HEK293 (cell line): ENCODE measurements around the gene ATP5F1A.

Source experiments
- CTCF ChIA-PET: fragments of 350-600 bp; formaldehyde crosslinking; extraction: SDS; loops from one replicate; lab custom pipeline; 2021; ENCODE audit warnings: antibody characterized with exemption; lab: Yijun Ruan, JAX
- POLR2A ChIA-PET: fragments of 300-600 bp; formaldehyde crosslinking; extraction: SDS; loops from one replicate; lab custom pipeline; 2020; ENCODE audit warnings: antibody characterized with exemption, inconsistent platforms; lab: Yijun Ruan, JAX
- H3K27ac ChIP-seq: fragments of 200-500 bp; sonication (Bioruptor generic); 2 replicates; pipeline ENCODE4 v1.5.1; 2014; ENCODE audit warnings: low read depth, low read length, control low read depth, inconsistent platforms; ENCODE audit errors: extremely low read depth
- H3K36me3 ChIP-seq, 2 experiments: fragments of 200-500 bp in 1 of 2; sonication (Bioruptor generic) in 1 of 2; 1 replicate in 1 of 2; 2 replicates in 1 of 2; pipeline ENCODE4 v1.5.1; 2014 to 2017; ENCODE audit warnings: inconsistent platforms in 2 of 2, low read length in 2 of 2; ENCODE audit not compliant: control insufficient read depth in 2 of 2, insufficient read depth in 1 of 2
- H3K4me1 ChIP-seq: fragments of 200-500 bp; sonication (Bioruptor generic); 2 replicates; pipeline ENCODE4 v1.5.1; 2014; ENCODE audit warnings: mild to moderate bottlenecking, low read length, inconsistent platforms; ENCODE audit not compliant: control insufficient read depth, insufficient read depth
- H3K4me3 ChIP-seq: 2 replicates; pipeline ENCODE4 v1.5.1; 2011; ENCODE audit warnings: low read depth, mild to moderate bottlenecking, control low read depth, low read length, moderate library complexity
- H3K9me3 ChIP-seq: fragments of 200-500 bp; sonication (Bioruptor generic); 2 replicates; pipeline ENCODE4 v1.5.1; 2014; ENCODE audit warnings: low read depth, low read length, inconsistent platforms; ENCODE audit not compliant: control insufficient read depth, insufficient read depth
- EGR2 ChIP-seq: fragments of 450-650 bp; formaldehyde crosslinking; IDR thresholded peaks from 2 replicates; pipeline ENCODE4 v1.5.1; 2016; ENCODE audit warnings: low read depth, missing biosample characterization, missing genetic modification characterization
- GLI4 ChIP-seq: fragments of 450-650 bp; formaldehyde crosslinking; IDR thresholded peaks from 2 replicates; pipeline ENCODE4 v1.5.1; 2016; ENCODE audit warnings: missing biosample characterization, missing genetic modification characterization
- KLF8 ChIP-seq: fragments of 450-650 bp; formaldehyde crosslinking; IDR thresholded peaks from 2 replicates; pipeline ENCODE4 v1.5.1; 2016; ENCODE audit warnings: missing biosample characterization, missing genetic modification characterization
- MEIS1 ChIP-seq: sonication (generic); formaldehyde crosslinking; IDR thresholded peaks from 2 replicates; pipeline ENCODE4 v1.8.1; 2022; ENCODE audit warnings: missing genetic modification reagents, mild to moderate bottlenecking, borderline replicate concordance
- MYNN ChIP-seq: fragments of 450-650 bp; formaldehyde crosslinking; IDR thresholded peaks from 2 replicates; pipeline ENCODE4 v1.5.1; 2016; ENCODE audit warnings: missing biosample characterization, missing genetic modification characterization, borderline replicate concordance
- OSR2 ChIP-seq: fragments of 450-650 bp; formaldehyde crosslinking; IDR thresholded peaks from 2 replicates; pipeline ENCODE4 v1.5.1; 2016; ENCODE audit warnings: missing biosample characterization, missing genetic modification characterization
- SCRT2 ChIP-seq: fragments of 450-650 bp; formaldehyde crosslinking; IDR thresholded peaks from 2 replicates; pipeline ENCODE4 v1.5.1; 2016; ENCODE audit warnings: missing biosample characterization, missing genetic modification characterization
- ZBTB48 ChIP-seq: fragments of 450-650 bp; formaldehyde crosslinking; IDR thresholded peaks from 2 replicates; pipeline ENCODE4 v1.5.1; 2016; ENCODE audit warnings: missing biosample characterization, missing genetic modification characterization
- ZFHX2 ChIP-seq: fragments of 450-650 bp; formaldehyde crosslinking; conservative IDR thresholded peaks from 2 replicates; pipeline ENCODE4 v1.5.1; 2016; ENCODE audit warnings: missing biosample characterization, missing genetic modification characterization
- ZFP69B ChIP-seq: fragments of 450-650 bp; formaldehyde crosslinking; IDR thresholded peaks from 2 replicates; pipeline ENCODE4 v1.5.1; 2016; ENCODE audit warnings: missing biosample characterization, missing genetic modification characterization
- ZNF132 ChIP-seq: fragments of 450-650 bp; formaldehyde crosslinking; IDR thresholded peaks from 2 replicates; pipeline ENCODE4 v1.5.1; 2017; ENCODE audit warnings: missing biosample characterization, missing genetic modification characterization, borderline replicate concordance
- ZNF138 ChIP-seq: fragments of 450-650 bp; formaldehyde crosslinking; IDR thresholded peaks from 2 replicates; pipeline ENCODE4 v1.5.1; 2016; ENCODE audit warnings: missing biosample characterization, missing genetic modification characterization, borderline replicate concordance
- ZNF157 ChIP-seq: fragments of 450-650 bp; formaldehyde crosslinking; IDR thresholded peaks from 2 replicates; pipeline ENCODE4 v1.5.1; 2016; ENCODE audit warnings: missing biosample characterization, missing genetic modification characterization
- ZNF221 ChIP-seq: fragments of 450-650 bp; formaldehyde crosslinking; IDR thresholded peaks from 2 replicates; pipeline ENCODE4 v1.5.1; 2017; ENCODE audit warnings: missing biosample characterization, missing genetic modification characterization, borderline replicate concordance
- ZNF239 ChIP-seq: fragments of 450-650 bp; formaldehyde crosslinking; IDR thresholded peaks from 2 replicates; pipeline ENCODE4 v1.5.1; 2016; ENCODE audit warnings: missing biosample characterization, missing genetic modification characterization
- ZNF324 ChIP-seq: fragments of 450-650 bp; formaldehyde crosslinking; IDR thresholded peaks from 2 replicates; pipeline ENCODE4 v1.5.1; 2016; ENCODE audit warnings: missing biosample characterization, missing genetic modification characterization
- ZNF394 ChIP-seq: fragments of 450-650 bp; formaldehyde crosslinking; IDR thresholded peaks from 2 replicates; pipeline ENCODE4 v1.5.1; 2016; ENCODE audit warnings: missing biosample characterization, missing genetic modification characterization, mild to moderate bottlenecking, moderate library complexity, borderline replicate concordance
- ZNF610 ChIP-seq: fragments of 450-650 bp; formaldehyde crosslinking; IDR thresholded peaks from 2 replicates; pipeline ENCODE4 v1.5.1; 2016; ENCODE audit warnings: missing biosample characterization, missing genetic modification characterization, borderline replicate concordance
- ZNF660 ChIP-seq: fragments of 450-650 bp; IDR thresholded peaks from 2 replicates; pipeline ENCODE4 v1.5.1; 2018; ENCODE audit warnings: missing biosample characterization, mild to moderate bottlenecking, missing genetic modification characterization
- ZNF747 ChIP-seq: fragments of 450-650 bp; formaldehyde crosslinking; IDR thresholded peaks from 2 replicates; pipeline ENCODE4 v1.5.1; 2016; ENCODE audit warnings: missing biosample characterization, missing genetic modification characterization
- ZSCAN16 ChIP-seq: fragments of 450-650 bp; formaldehyde crosslinking; IDR thresholded peaks from 2 replicates; pipeline ENCODE4 v1.5.1; 2016; ENCODE audit warnings: missing biosample characterization, missing genetic modification characterization
- TF ChIP-seq, protein P1 (sequence below): fragments of 450-650 bp; formaldehyde crosslinking; IDR thresholded peaks from 2 replicates; pipeline ENCODE4 v1.5.1; 2016; ENCODE audit warnings: missing biosample characterization, missing genetic modification characterization
- TF ChIP-seq, protein P2 (sequence below): fragments of 450-650 bp; formaldehyde crosslinking; IDR thresholded peaks from 2 replicates; pipeline ENCODE4 v1.5.1; 2016; ENCODE audit warnings: missing biosample characterization, missing genetic modification characterization
- TF ChIP-seq, protein P3 (sequence below): fragments of 450-650 bp; formaldehyde crosslinking; IDR thresholded peaks from 2 replicates; pipeline ENCODE4 v1.5.1; 2016; ENCODE audit warnings: missing biosample characterization, missing genetic modification characterization
- TF ChIP-seq, protein P4 (sequence below): fragments of 450-650 bp; formaldehyde crosslinking; IDR thresholded peaks from 2 replicates; pipeline ENCODE4 v1.5.1; 2016; ENCODE audit warnings: missing biosample characterization, missing genetic modification characterization

Gene ATP5F1A

DNA sequence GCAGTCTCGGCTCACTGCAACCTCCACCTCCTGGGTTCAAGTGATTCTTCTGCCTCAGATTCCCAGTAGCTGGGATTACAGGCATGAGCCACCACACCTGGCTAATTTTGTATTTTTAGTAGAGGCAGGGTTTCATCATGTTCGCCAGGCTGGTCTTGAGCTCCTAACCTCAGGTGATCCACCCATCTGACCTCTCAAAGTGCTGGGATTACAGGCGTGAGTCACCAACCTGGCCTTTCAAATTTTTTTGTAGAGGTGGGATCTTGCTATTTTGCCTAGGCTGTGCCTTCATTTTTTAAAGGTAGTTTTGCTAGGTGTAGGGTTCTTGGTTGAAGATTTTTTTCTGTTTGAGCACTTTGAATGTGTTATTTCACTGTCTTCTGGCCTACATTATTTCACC lies 12.3 kb upstream of the ATP5F1A start:
- Histone ChIP-seq H3K4me3 (no peak overlapping the region), H3K4me1 (no peaks in the 10 kb centered on the region), H3K36me3 (peaks cover 45 to 66% of the 10 kb centered on the region in 2 experiments), H3K27ac (no peak overlapping the region), H3K9me3 (no peaks in the 10 kb centered on the region)
- ChIA-PET POLR2A (interaction anchor here (0.7 kb wide), 1 partner anchor 546 kb away, joined by 3 read pairs; no protein-coding TSS in a partner anchor), CTCF (interaction anchor here (0.5 to 0.6 kb wide), 2 partner anchors 49 to 138 kb away, joined by 3 to 4 read pairs; no protein-coding TSS in a partner anchor)
- TF ChIP-seq, protein P1, sequence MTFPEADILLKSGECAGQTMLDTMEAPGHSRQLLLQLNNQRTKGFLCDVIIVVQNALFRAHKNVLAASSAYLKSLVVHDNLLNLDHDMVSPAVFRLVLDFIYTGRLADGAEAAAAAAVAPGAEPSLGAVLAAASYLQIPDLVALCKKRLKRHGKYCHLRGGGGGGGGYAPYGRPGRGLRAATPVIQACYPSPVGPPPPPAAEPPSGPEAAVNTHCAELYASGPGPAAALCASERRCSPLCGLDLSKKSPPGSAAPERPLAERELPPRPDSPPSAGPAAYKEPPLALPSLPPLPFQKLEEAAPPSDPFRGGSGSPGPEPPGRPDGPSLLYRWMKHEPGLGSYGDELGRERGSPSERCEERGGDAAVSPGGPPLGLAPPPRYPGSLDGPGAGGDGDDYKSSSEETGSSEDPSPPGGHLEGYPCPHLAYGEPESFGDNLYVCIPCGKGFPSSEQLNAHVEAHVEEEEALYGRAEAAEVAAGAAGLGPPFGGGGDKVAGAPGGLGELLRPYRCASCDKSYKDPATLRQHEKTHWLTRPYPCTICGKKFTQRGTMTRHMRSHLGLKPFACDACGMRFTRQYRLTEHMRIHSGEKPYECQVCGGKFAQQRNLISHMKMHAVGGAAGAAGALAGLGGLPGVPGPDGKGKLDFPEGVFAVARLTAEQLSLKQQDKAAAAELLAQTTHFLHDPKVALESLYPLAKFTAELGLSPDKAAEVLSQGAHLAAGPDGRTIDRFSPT (tag by site-specific recombination): no peak
- TF ChIP-seq ZFP69B (no peak), ZFHX2 (tag by site-specific recombination) (no peak), MYNN (no peak), ZBTB48 (tag by site-specific recombination) (no peak), ZNF221 (tag by site-specific recombination) (no peak), ZNF394 (tag by site-specific recombination) (no peak), GLI4 (tag by site-specific recombination) (no peak), ZNF324 (tag by site-specific recombination) (no peak), ZNF239 (tag by site-specific recombination) (no peak), ZSCAN16 (tag by site-specific recombination) (no peak), OSR2 (tag by site-specific recombination) (no peak), KLF8 (no peak), ZNF157 (tag by site-specific recombination) (no peak), ZNF138 (no peak)
- TF ChIP-seq, protein P2, sequence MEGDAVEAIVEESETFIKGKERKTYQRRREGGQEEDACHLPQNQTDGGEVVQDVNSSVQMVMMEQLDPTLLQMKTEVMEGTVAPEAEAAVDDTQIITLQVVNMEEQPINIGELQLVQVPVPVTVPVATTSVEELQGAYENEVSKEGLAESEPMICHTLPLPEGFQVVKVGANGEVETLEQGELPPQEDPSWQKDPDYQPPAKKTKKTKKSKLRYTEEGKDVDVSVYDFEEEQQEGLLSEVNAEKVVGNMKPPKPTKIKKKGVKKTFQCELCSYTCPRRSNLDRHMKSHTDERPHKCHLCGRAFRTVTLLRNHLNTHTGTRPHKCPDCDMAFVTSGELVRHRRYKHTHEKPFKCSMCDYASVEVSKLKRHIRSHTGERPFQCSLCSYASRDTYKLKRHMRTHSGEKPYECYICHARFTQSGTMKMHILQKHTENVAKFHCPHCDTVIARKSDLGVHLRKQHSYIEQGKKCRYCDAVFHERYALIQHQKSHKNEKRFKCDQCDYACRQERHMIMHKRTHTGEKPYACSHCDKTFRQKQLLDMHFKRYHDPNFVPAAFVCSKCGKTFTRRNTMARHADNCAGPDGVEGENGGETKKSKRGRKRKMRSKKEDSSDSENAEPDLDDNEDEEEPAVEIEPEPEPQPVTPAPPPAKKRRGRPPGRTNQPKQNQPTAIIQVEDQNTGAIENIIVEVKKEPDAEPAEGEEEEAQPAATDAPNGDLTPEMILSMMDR (tag by site-specific recombination): no peak
- TF ChIP-seq, protein P3, sequence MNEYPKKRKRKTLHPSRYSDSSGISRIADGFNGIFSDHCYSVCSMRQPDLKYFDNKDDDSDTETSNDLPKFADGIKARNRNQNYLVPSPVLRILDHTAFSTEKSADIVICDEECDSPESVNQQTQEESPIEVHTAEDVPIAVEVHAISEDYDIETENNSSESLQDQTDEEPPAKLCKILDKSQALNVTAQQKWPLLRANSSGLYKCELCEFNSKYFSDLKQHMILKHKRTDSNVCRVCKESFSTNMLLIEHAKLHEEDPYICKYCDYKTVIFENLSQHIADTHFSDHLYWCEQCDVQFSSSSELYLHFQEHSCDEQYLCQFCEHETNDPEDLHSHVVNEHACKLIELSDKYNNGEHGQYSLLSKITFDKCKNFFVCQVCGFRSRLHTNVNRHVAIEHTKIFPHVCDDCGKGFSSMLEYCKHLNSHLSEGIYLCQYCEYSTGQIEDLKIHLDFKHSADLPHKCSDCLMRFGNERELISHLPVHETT (tag by site-specific recombination): no peak

DNA sequence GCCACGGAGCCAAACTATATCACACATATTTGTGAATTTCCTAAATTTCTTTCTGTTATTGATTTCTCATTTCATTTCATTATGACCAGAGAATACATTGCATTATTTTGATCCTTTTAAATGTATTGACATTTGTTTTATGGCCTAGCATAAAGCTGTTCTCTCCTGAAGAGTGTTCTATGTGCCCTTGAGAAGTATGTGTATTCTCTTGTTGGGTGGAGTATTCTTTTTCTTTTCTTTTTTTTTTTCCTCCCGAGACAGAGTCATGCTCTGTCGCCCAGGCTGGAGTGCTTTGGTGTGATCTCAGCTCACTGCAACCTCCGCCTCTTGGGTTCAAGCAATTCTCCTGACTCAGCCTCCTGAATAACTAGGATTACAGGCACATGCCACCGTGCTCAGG lies 11.3 kb upstream of the ATP5F1A start:
- TF ChIP-seq ZNF747: no peak
- TF ChIP-seq ZNF610 (tag by site-specific recombination): no peak
- no peak for TF ChIP-seq ZNF660 (tag by site-specific recombination)
- no peak for TF ChIP-seq SCRT2 (tag by site-specific recombination)
- TF ChIP-seq EGR2 (tag by site-specific recombination): no peak
- TF ChIP-seq, protein P4, sequence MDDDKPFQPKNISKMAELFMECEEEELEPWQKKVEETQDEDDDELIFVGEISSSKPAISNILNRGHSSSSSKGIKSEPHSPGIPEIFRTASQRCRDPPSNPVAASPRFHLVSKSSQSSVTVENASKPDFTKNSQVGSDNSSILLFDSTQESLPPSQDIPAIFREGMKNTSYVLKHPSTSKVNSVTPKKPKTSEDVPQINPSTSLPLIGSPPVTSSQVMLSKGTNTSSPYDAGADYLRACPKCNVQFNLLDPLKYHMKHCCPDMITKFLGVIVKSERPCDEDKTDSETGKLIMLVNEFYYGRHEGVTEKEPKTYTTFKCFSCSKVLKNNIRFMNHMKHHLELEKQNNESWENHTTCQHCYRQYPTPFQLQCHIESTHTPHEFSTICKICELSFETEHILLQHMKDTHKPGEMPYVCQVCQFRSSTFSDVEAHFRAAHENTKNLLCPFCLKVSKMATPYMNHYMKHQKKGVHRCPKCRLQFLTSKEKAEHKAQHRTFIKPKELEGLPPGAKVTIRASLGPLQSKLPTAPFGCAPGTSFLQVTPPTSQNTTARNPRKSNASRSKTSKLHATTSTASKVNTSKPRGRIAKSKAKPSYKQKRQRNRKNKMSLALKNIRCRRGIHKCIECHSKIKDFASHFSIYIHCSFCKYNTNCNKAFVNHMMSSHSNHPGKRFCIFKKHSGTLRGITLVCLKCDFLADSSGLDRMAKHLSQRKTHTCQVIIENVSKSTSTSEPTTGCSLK: no peak
- no peak for TF ChIP-seq MEIS1 (CRISPR knock-in tag)
- TF ChIP-seq ZNF132 (tag by site-specific recombination): no peak
- ChIA-PET CTCF (no interaction called here), POLR2A (no interaction called here)
- Histone ChIP-seq H3K9me3 (no peaks in the 10 kb centered on the region), H3K4me3 (no peak overlapping the region), H3K36me3 (peaks cover 37 to 58% of the 10 kb centered on the region in 2 experiments), H3K27ac (no peak overlapping the region), H3K4me1 (no peaks in the 10 kb centered on the region)
